Muscle of leg (tissue), 11 donors: Measurements from ENCODE around the gene SMAD9. TPM values are rescaled to one million over a fixed set of nuclear protein-coding genes. Genes with fewer than 3 reads are reported as not detected.

Source experiments
- DNase-seq: peaks from one replicate; pipeline ENCODE4 v3.0.0; 2013
- H3K27ac ChIP-seq: one replicate; pipeline ENCODE4 v1.5.1; 2013; ENCODE audit warnings: mild to moderate bottlenecking, low read length, control low read depth
- H3K27me3 ChIP-seq: one replicate; pipeline ENCODE4 v1.6.1; 2013; ENCODE audit warnings: low read length; ENCODE audit not compliant: control insufficient read depth, insufficient read depth
- H3K36me3 ChIP-seq: one replicate; pipeline ENCODE4 v1.6.1; 2013; ENCODE audit warnings: low read length; ENCODE audit not compliant: control insufficient read depth, insufficient read depth
- H3K4me1 ChIP-seq: one replicate; pipeline ENCODE4 v1.6.1; 2013; ENCODE audit warnings: low read length; ENCODE audit not compliant: control insufficient read depth, insufficient read depth
- H3K4me3 ChIP-seq: one replicate; pipeline ENCODE4 v1.5.1; 2013; ENCODE audit warnings: low read length, control low read depth
- H3K9me3 ChIP-seq: replicated peaks from 2 replicates; pipeline ENCODE4 v1.6.1; 2013; ENCODE audit warnings: low read depth, low read length; ENCODE audit not compliant: control insufficient read depth
- WGBS: methylation state at CpG from one replicate; pipeline ENCODE4 v1.1.5; 2013; ENCODE audit warnings: missing lambda C conversion rate; ENCODE audit not compliant: insufficient coverage; 5-methylcytosine and 5-hydroxymethylcytosine counted together
- polyA plus RNA-seq, 8 donors: library from polyadenylated mRNA; unstranded; fragments of 120-200 nt; gene quantifications; one replicate each; pipeline versions ENCODE4 v1.2.1 to v1.2.3, GENCODE V29; 2013; ENCODE audit warnings: inconsistent platforms in 1 of 8, low replicate concordance in 1 of 8; ENCODE audit not compliant: insufficient read length in 8 of 8, insufficient read depth in 1 of 8
- total RNA-seq: library from RNA; stranded (reverse); fragments of 120-200 nt; gene quantifications from one replicate; pipeline ENCODE4 v1.2.4, GENCODE V29; 2013

SMAD9 gene
- total and polyA plus RNA-seq, 9 donors, result 12.2 to 20.1 (median 15.8) TPM

DNA sequence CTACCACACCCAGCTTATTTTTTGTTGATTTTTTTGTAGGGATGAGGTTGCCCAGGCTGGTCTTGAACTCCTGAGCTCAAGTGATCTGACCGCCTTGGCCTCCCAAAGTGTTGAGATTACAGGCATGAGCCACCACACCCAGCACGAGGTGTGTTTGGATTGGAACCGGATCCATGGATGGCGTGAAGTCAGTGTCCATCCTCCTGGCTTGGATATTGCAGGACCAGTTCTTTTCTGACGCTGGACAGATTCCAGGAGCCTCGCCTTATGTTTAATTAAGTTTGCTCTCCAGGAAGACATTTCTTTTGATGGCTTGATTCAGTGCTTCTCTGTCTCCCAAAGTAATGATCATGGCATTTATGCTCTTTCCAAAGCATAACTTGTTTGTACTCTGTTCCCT is 115.5 kb downstream of the SMAD9 start:
- H3K9me3 ChIP-seq, result no peaks in the 10 kb centered on the region
- no peaks in the 10 kb centered on the region for H3K36me3 ChIP-seq
- WGBS, result 88% methylated on average over 6 of the region's 6 CpGs
- H3K4me1 ChIP-seq, result no peaks in the 10 kb centered on the region
- no peak overlapping the region for H3K4me3 ChIP-seq
- no peak for DNase-seq
- no peaks in the 10 kb centered on the region for H3K27me3 ChIP-seq
- no peak overlapping the region for H3K27ac ChIP-seq

- Histone ChIP-seq H3K36me3 (no peaks in the 10 kb centered on the region), H3K27ac (no peak overlapping the region), H3K27me3 (no peaks in the 10 kb centered on the region), H3K4me3 (no peak overlapping the region), H3K9me3 (no peaks in the 10 kb centered on the region), H3K4me1 (no peaks in the 10 kb centered on the region)
- no CpG with 5 or more reads among the region's 3 CpGs for WGBS
- no peak for DNase-seq
These were observed 119.0 kb downstream of the SMAD9 start for GRCh38 chr13:36801035-36801434.

DNA sequence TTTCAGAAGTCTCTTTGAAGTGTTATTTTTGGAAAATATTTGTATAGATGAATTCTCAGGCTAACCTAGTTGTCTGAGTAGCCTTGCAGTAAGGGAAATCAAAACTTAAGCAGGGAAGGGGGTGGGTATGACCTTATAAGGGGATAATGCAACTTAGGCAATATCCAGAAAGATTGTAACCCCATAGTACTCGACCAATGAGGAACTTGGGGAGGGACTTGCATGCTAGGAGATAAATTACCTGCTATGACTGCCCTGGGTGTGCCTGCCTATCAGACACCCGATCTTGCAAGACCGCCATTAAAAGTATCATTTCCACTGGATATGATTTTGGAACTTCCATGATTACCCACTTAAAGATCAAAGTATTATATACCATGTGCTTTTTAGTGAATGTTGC is 124.0 kb downstream of the SMAD9 start:
- Histone ChIP-seq H3K27ac (no peak overlapping the region), H3K4me1 (no peaks in the 10 kb centered on the region), H3K36me3 (no peaks in the 10 kb centered on the region), H3K4me3 (no peak overlapping the region), H3K27me3 (no peaks in the 10 kb centered on the region), H3K9me3 (no peaks in the 10 kb centered on the region)
- DNase-seq, result no peak
- 60% methylated on average over 1 of the region's 3 CpGs for WGBS

DNA sequence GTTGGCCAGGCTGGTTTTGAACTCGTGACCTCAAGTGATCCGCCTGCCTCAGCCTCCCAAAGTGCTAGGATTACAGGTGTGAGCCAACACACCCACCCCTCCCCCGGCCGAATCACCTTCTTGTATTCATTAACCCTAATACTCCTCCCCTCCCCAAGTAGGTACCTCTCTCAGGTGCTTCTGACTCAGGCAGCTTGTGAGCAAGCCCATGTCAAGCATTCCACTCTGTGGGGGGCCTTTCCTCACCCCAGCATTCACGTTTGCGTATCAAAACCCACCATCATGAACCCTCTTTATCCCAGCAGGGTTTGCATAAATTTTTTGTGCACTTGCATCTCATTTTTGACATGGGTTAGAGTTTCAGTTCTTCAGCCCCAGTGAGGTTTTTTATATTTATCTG is 124.6 kb downstream of the SMAD9 start:
- no peak overlapping the region for H3K4me3 ChIP-seq
- no peaks in the 10 kb centered on the region for H3K4me1 ChIP-seq
- H3K27me3 ChIP-seq, result no peaks in the 10 kb centered on the region
- no peaks in the 10 kb centered on the region for H3K36me3 ChIP-seq
- DNase-seq, result no peak
- no peaks in the 10 kb centered on the region for H3K9me3 ChIP-seq
- no peak overlapping the region for H3K27ac ChIP-seq
- 80% methylated on average over 1 of the region's 6 CpGs for WGBS

Other genes starting within 250 kb of the SMAD9 start
- gene SERTM1, start 246.2 kb downstream of the SMAD9 start, total RNA-seq, result 1.6 TPM
- gene SERTM1, start 246.2 kb downstream of the SMAD9 start, polyA plus RNA-seq, result 1 to 10 TPM in 2 of 8 donors, under 1 TPM in 6; 0.05 to 1.2 (median 0.52) TPM
- 2.2 TPM for gene RFXAP, start 101.0 kb downstream of the SMAD9 start, total RNA-seq
- gene RFXAP, start 101.0 kb downstream of the SMAD9 start, polyA plus RNA-seq, result 10 to 100 TPM in 3 of 8 donors, 1 to 10 TPM in 5; 7.2 to 11.3 (median 9.8) TPM
- gene ALG5, start 79.1 kb upstream of the SMAD9 start, total RNA-seq, result 21.3 TPM
- 10 to 100 TPM; 17.9 to 27.0 (median 20.2) TPM for gene ALG5, start 79.1 kb upstream of the SMAD9 start, polyA plus RNA-seq
- gene EXOSC8, start 80.5 kb upstream of the SMAD9 start, total RNA-seq, result 35.0 TPM
- gene EXOSC8, start 80.5 kb upstream of the SMAD9 start, polyA plus RNA-seq, result 10 to 100 TPM; 37.2 to 47.6 (median 39.0) TPM
- gene SUPT20H, start 139.4 kb upstream of the SMAD9 start, total RNA-seq, result 34.7 TPM
- gene SUPT20H, start 139.4 kb upstream of the SMAD9 start, polyA plus RNA-seq, result 10 to 100 TPM; 45.8 to 62.1 (median 50.0) TPM
- gene CSNK1A1L, start 185.4 kb upstream of the SMAD9 start, total RNA-seq, result not detected
- under 1 TPM; 0.05 to 0.14 (median 0.11) TPM for gene CSNK1A1L, start 185.4 kb upstream of the SMAD9 start, polyA plus RNA-seq